ENCODE data around the gene AEBP2.
A peak's percentile ranks its signal among the peaks of the same experiment; 100 is the strongest.
"Not testable (repeated sequence)": the region's sequence is repeated elsewhere in the genome, so short reads cannot be mapped to it uniquely, and the experiment has no call there.

Gene AEBP2

DNA sequence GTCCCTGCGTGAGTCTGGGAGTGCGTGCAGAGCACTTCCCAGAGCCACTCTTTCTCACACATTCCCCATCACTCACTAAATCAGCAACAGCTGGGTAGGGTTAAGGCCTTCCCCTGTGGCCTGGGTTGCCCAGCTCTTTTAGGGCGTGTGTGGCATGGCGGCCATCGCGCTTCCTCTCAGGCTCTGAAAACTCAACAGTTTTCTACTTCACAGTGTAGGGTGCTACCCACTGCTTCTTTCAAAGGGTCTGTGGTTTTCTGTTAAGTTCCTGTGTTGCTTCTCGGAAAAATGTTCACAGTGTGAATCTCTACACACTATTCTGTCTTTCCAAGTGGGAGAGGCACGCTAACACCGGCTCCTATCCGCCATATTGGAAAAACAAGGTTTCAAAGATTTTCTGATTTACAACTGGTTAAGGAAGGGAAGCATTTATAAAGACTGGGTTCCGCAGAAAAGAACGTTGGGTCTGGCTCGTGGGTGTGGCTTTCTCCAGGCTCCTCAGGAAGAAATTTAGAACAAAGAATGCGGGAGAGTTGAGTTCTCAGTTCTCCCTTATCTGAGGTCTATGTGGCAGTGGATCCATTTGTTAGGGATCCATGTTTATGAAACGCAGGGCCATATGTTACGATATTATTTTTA, 34.9 kb upstream of the AEBP2 start:
- Histone ChIP-seq H3K4me1 (ENCODE audit: control insufficient read depth in 1 of 2, insufficient read depth in 2 of 2, low read length in 2 of 2) (peaks cover 0 to 3% of the 10 kb centered on the region in 2 donors), H3K27ac (ENCODE audit: low read length) (no peak overlapping the region), H3K27me3 (ENCODE audit: low read depth, low read length) (no peaks in the 10 kb centered on the region), H3K9me3 (ENCODE audit: control insufficient read depth in 1 of 2, low read length in 2 of 2) (no peaks in the 10 kb centered on the region), H3K36me3 (ENCODE audit: control insufficient read depth in 1 of 2, insufficient read depth in 2 of 2, low read length in 2 of 2) (no peaks in the 10 kb centered on the region), H3K4me3 (ENCODE audit: low read depth in 1 of 2, low read length in 2 of 2) (no peak overlapping the region)

- H3K9me3 ChIP-seq (ENCODE audit: control insufficient read depth in 1 of 2, low read length in 2 of 2), result no peaks in the 10 kb centered on the region
- H3K4me1 ChIP-seq (ENCODE audit: control insufficient read depth in 1 of 2, insufficient read depth in 2 of 2, low read length in 2 of 2), result peaks cover 0 to 17% of the 10 kb centered on the region in 2 donors
- no peaks in the 10 kb centered on the region for H3K27me3 ChIP-seq (ENCODE audit: low read depth, low read length)
- H3K36me3 ChIP-seq (ENCODE audit: control insufficient read depth in 1 of 2, insufficient read depth in 2 of 2, low read length in 2 of 2), result no peaks in the 10 kb centered on the region
- H3K4me3 ChIP-seq (ENCODE audit: low read depth in 1 of 2, low read length in 2 of 2), result no peak overlapping the region
- H3K27ac ChIP-seq (ENCODE audit: low read length), result no peak overlapping the region
Observed at GRCh38 chr12:19409376-19409775, 29.9 kb upstream of the AEBP2 start.

DNA sequence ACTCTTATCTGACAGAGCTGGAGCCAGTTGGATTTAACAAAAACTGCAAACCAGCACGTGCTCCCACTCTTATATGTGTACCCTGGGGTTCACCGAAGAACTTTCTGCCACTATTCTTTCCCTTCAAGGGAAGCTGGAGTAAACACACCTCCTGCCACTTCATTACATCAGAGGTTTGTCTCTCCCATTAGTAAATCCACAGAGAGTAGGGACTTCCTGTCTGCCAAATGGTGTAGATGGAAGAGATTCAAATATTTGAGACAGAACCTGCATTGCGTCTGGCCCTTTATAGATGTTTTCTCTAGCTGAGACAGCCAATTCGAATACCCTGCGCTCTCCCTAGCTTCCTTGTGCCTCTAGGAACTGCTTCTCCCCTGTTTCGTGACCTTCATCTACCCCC, 29.1 kb upstream of the AEBP2 start:
- Histone ChIP-seq H3K27ac (ENCODE audit: low read length) (no peak overlapping the region), H3K4me1 (ENCODE audit: control insufficient read depth in 1 of 2, insufficient read depth in 2 of 2, low read length in 2 of 2) (peaks cover 0 to 17% of the 10 kb centered on the region in 2 donors)

GRCh38 chr12:19410629-19411185, 28.6 kb upstream of the AEBP2 start:
- Histone ChIP-seq H3K4me1 (ENCODE audit: control insufficient read depth in 1 of 2, insufficient read depth in 2 of 2, low read length in 2 of 2) (peaks cover 0 to 17% of the 10 kb centered on the region in 2 donors), H3K27ac (ENCODE audit: low read length) (no peak overlapping the region), H3K27me3 (ENCODE audit: low read depth, low read length) (no peaks in the 10 kb centered on the region), H3K4me3 (ENCODE audit: low read depth in 1 of 2, low read length in 2 of 2) (no peak overlapping the region), H3K9me3 (ENCODE audit: control insufficient read depth in 1 of 2, low read length in 2 of 2) (no peaks in the 10 kb centered on the region), H3K36me3 (ENCODE audit: control insufficient read depth in 1 of 2, insufficient read depth in 2 of 2, low read length in 2 of 2) (no peaks in the 10 kb centered on the region)

More for the DNA sequence above, 29.1 kb upstream of the AEBP2 start:
- Histone ChIP-seq H3K27me3 (ENCODE audit: low read depth, low read length) (no peaks in the 10 kb centered on the region), H3K36me3 (ENCODE audit: control insufficient read depth in 1 of 2, insufficient read depth in 2 of 2, low read length in 2 of 2) (no peaks in the 10 kb centered on the region), H3K4me3 (ENCODE audit: low read depth in 1 of 2, low read length in 2 of 2) (no peak overlapping the region), H3K9me3 (ENCODE audit: control insufficient read depth in 1 of 2, low read length in 2 of 2) (no peaks in the 10 kb centered on the region)

DNA sequence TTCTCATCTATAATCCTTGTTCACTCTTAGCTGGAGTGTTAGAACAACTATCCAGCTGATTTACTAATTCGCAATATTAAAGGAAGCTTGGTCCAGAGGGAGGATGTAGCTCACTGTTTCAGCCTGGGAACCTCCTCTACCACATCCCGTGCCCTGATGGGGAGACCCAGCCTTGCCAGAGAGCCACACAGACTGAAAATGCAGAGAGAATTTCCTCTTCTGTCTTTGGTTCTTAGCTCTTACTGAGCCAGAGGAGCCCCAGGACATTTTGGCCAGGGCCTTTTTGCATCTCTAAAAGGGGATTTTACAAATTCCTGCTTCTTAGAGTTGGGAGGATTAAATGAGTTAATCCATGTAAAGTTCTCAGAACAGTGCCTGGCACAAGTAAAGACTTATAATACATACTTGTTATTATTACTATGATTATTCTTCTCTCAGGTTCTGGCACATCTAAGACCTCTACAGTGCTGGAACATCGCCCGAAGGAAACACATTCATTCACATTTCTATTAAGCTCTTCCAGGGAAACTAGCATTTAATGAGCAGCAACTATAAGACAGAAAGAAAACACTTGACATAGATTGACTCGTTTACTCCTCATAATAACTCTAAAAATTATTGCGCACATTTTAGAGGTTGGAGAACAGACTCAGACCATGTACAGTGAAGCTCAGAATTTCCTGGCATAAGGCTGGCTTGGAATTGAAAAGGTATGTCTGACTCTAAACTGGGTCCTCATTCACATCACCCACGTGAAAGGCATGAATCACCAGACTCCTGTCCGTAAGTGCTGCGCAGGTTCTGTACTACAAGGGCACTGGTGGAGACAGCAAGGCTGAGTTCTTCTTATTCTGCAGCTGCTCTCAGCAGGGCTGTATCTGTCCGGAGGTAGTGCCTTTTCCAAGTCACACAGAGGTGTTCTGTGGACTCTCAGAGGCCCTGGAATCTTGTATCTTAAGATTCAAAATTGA, 27.8 kb upstream of the AEBP2 start:
- Histone ChIP-seq H3K4me1 (ENCODE audit: control insufficient read depth in 1 of 2, insufficient read depth in 2 of 2, low read length in 2 of 2) (peaks cover 0 to 17% of the 10 kb centered on the region in 2 donors), H3K27ac (ENCODE audit: low read length) (no peak overlapping the region)

DNA sequence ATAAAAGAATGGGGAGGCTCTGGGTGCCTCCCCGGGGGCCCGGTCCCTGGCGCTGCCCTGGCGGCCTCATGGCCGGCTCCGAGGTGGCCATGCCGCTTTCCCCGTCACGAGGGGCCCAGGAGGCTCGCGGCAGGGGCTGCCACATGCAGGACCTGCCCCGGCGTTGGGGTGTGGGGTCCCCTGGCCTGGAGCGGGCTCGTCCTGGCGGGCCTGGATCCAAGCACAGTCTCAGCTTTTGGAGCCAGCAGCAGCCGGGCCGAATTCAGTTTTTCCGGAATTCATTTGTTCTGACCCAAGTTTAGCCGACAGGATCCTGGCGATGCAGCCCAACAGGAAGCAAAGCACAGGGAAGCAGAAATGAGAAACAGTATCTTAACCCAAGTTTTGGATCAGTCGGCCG, 26.4 kb upstream of the AEBP2 start:
- no peak overlapping the region for H3K27ac ChIP-seq (ENCODE audit: low read length)
- peak overlapping the region in 1 of 2 donors; percentile 32 for H3K4me3 ChIP-seq (ENCODE audit: low read depth in 1 of 2, low read length in 2 of 2)
- peaks cover 0 to 17% of the 10 kb centered on the region in 2 donors for H3K4me1 ChIP-seq (ENCODE audit: control insufficient read depth in 1 of 2, insufficient read depth in 2 of 2, low read length in 2 of 2)
- H3K9me3 ChIP-seq (ENCODE audit: control insufficient read depth in 1 of 2, low read length in 2 of 2), result no peaks in the 10 kb centered on the region
- no peaks in the 10 kb centered on the region for H3K27me3 ChIP-seq (ENCODE audit: low read depth, low read length)
- H3K36me3 ChIP-seq (ENCODE audit: control insufficient read depth in 1 of 2, insufficient read depth in 2 of 2, low read length in 2 of 2), result no peaks in the 10 kb centered on the region

More for the DNA sequence above, 27.8 kb upstream of the AEBP2 start:
- Histone ChIP-seq H3K36me3 (ENCODE audit: control insufficient read depth in 1 of 2, insufficient read depth in 2 of 2, low read length in 2 of 2) (no peaks in the 10 kb centered on the region), H3K9me3 (ENCODE audit: control insufficient read depth in 1 of 2, low read length in 2 of 2) (no peaks in the 10 kb centered on the region), H3K27me3 (ENCODE audit: low read depth, low read length) (no peaks in the 10 kb centered on the region), H3K4me3 (ENCODE audit: low read depth in 1 of 2, low read length in 2 of 2) (no peak overlapping the region)

DNA sequence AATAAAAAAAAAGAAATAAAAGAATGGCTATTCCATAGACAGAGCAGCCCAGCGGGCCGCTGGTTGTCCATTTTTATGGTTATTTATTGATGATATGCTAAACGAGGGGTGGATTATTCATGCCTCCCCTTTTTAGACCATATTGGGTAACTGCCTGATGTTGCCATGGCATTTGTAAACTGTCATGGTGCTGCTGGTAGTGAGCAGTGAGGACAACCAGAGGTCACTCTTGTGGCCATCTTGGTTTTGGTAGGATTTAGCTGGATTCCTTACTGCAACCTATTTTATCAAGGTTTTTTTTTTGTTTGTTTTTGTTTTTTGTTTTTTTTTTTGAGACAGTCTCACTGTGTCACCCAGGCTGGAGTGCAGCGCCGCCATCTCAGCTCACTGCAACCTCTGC, 25.7 kb upstream of the AEBP2 start:
- not testable (repeated sequence) for H3K9me3 ChIP-seq (ENCODE audit: control insufficient read depth in 1 of 2, low read length in 2 of 2); H3K27ac ChIP-seq (ENCODE audit: low read length); H3K36me3 ChIP-seq (ENCODE audit: control insufficient read depth in 1 of 2, insufficient read depth in 2 of 2, low read length in 2 of 2); H3K27me3 ChIP-seq (ENCODE audit: low read depth, low read length); H3K4me3 ChIP-seq (ENCODE audit: low read depth in 1 of 2, low read length in 2 of 2)
- H3K4me1 ChIP-seq (ENCODE audit: control insufficient read depth in 1 of 2, insufficient read depth in 2 of 2, low read length in 2 of 2), result peaks cover 0 to 17% of the 10 kb centered on the region in 2 donors

GRCh38 chr12:19415563-19415962, 23.7 kb upstream of the AEBP2 start:
- Histone ChIP-seq H3K9me3 (ENCODE audit: control insufficient read depth in 1 of 2, low read length in 2 of 2) (no peaks in the 10 kb centered on the region), H3K27ac (ENCODE audit: low read length) (no peak overlapping the region), H3K27me3 (ENCODE audit: low read depth, low read length) (no peaks in the 10 kb centered on the region), H3K4me1 (ENCODE audit: control insufficient read depth in 1 of 2, insufficient read depth in 2 of 2, low read length in 2 of 2) (peaks cover 0 to 3% of the 10 kb centered on the region in 2 donors), H3K4me3 (ENCODE audit: low read depth in 1 of 2, low read length in 2 of 2) (no peak overlapping the region), H3K36me3 (ENCODE audit: control insufficient read depth in 1 of 2, insufficient read depth in 2 of 2, low read length in 2 of 2) (no peaks in the 10 kb centered on the region)

GRCh38 chr12:19419086-19419485, 20.2 kb upstream of the AEBP2 start:
- Histone ChIP-seq H3K27me3 (ENCODE audit: low read depth, low read length) (no peaks in the 10 kb centered on the region), H3K27ac (ENCODE audit: low read length) (no peak overlapping the region), H3K36me3 (ENCODE audit: control insufficient read depth in 1 of 2, insufficient read depth in 2 of 2, low read length in 2 of 2) (no peaks in the 10 kb centered on the region), H3K4me1 (ENCODE audit: control insufficient read depth in 1 of 2, insufficient read depth in 2 of 2, low read length in 2 of 2) (no peaks in the 10 kb centered on the region), H3K4me3 (ENCODE audit: low read depth in 1 of 2, low read length in 2 of 2) (no peak overlapping the region), H3K9me3 (ENCODE audit: control insufficient read depth in 1 of 2, low read length in 2 of 2) (no peaks in the 10 kb centered on the region)

- Histone ChIP-seq H3K27ac (ENCODE audit: low read length) (no peak overlapping the region), H3K9me3 (ENCODE audit: control insufficient read depth in 1 of 2, low read length in 2 of 2) (peaks cover 0 to 2% of the 10 kb centered on the region in 2 donors), H3K4me1 (ENCODE audit: control insufficient read depth in 1 of 2, insufficient read depth in 2 of 2, low read length in 2 of 2) (no peaks in the 10 kb centered on the region), H3K4me3 (ENCODE audit: low read depth in 1 of 2, low read length in 2 of 2) (no peak overlapping the region), H3K36me3 (ENCODE audit: control insufficient read depth in 1 of 2, insufficient read depth in 2 of 2, low read length in 2 of 2) (no peaks in the 10 kb centered on the region), H3K27me3 (ENCODE audit: low read depth, low read length) (no peaks in the 10 kb centered on the region)
Observed at GRCh38 chr12:19421503-19422282, 17.6 kb upstream of the AEBP2 start.

Measured in muscle layer of duodenum (tissue), 2 donors.